HepG2 (cell line): ENCODE results near the gene AHNAK. TPM values are rescaled to one million over a fixed set of nuclear protein-coding genes. Genes with fewer than 3 reads are reported as not detected.

Experiments
- ATAC-seq: fragments of 200-7000 bp; cut with Tn5 transposase; 3 replicates; pipeline ENCODE4 v1.9.1; 2020; ENCODE audit warnings: mild to moderate bottlenecking, moderate library complexity
- BruUV-seq: library from RNA; stranded (reverse); fragments of 400-500 nt; replicated peaks from 2 replicates; lab custom pipeline; 2021; lab: Mats Ljungman, UMichigan
- CTCF ChIA-PET: fragments of 300-600 bp; formaldehyde crosslinking; extraction: SDS; loops from one replicate; lab custom pipeline; 2021; ENCODE audit warnings: low total read pairs, inconsistent platforms, low intra/inter-chr PET ratio; lab: Yijun Ruan, JAX
- POLR2A ChIA-PET: fragments of 350-600 bp; sonication (Branson Sonifier 250); formaldehyde crosslinking; loops from one replicate; lab custom pipeline; 2020; ENCODE audit warnings: antibody characterized with exemption, inconsistent platforms; lab: Yijun Ruan, JAX
- DNase-seq: peaks from one replicate; pipeline ENCODE4 v3.0.0-alpha.2; 2015; ENCODE audit warnings: low spot score
- FAIRE-seq: peaks from 3 replicates; lab custom pipeline; 2011; peaks lifted over from hg19 to GRCh38; lab: Jason Lieb, UNC
- H2AFZ ChIP-seq: one replicate; pipeline ENCODE4 v1.6.1; 2011; ENCODE audit warnings: low read length, inconsistent platforms
- H3K27ac ChIP-seq: fragments of 300-600 bp; 3 replicates; pipeline ENCODE4 v1.8.0; 2011; ENCODE audit warnings: mixed run types, mild to moderate bottlenecking, mixed read lengths, low read length, inconsistent platforms; ENCODE audit not compliant: insufficient read depth; ENCODE audit errors: extremely low read length
- H3K27me3 ChIP-seq, 2 experiments: fragments of 200-600 bp in 1 of 2; 2 replicates in 1 of 2; 3 replicates in 1 of 2; pipeline versions ENCODE4 v1.6.0 to v1.8.0; 2011; ENCODE audit warnings: low read length in 2 of 2, mild to moderate bottlenecking in 2 of 2, moderate library complexity in 2 of 2, inconsistent platforms in 1 of 2; ENCODE audit not compliant: insufficient read depth in 2 of 2, control insufficient read depth in 1 of 2
- H3K36me3 ChIP-seq, 2 experiments: fragments of 200-600 bp in 1 of 2; replicated peaks in 1 of 2; 2 replicates in 1 of 2; 3 replicates in 1 of 2; pipeline versions ENCODE4 v1.5.1 to v1.8.0; 2011; ENCODE audit warnings: low read length in 2 of 2, inconsistent platforms in 1 of 2; ENCODE audit not compliant: insufficient read depth in 2 of 2, control insufficient read depth in 1 of 2
- H3K4me1 ChIP-seq: 2 replicates; pipeline ENCODE4 v1.5.1; 2012; ENCODE audit warnings: low read length, inconsistent platforms; ENCODE audit not compliant: insufficient read depth
- H3K4me2 ChIP-seq: 2 replicates; pipeline ENCODE4 v1.6.0; 2011; ENCODE audit warnings: low read depth, low read length, inconsistent platforms
- H3K4me3 ChIP-seq, 3 experiments: fragments of 200-600 bp in 1 of 3; sonication (generic), shearing (Covaris generic) in 1 of 3; replicated peaks in 1 of 3; 2 replicates each; pipeline ENCODE4 v1.5.1; 2011 to 2016; ENCODE audit warnings: low read length in 3 of 3, inconsistent platforms in 2 of 3, low read depth in 2 of 3, mild to moderate bottlenecking in 2 of 3, control low read depth in 1 of 3, mixed read lengths in 1 of 3; ENCODE audit not compliant: insufficient read depth in 1 of 3
- H3K79me2 ChIP-seq: one replicate; pipeline ENCODE4 v1.6.1; 2011; ENCODE audit warnings: low read length, inconsistent platforms; ENCODE audit not compliant: insufficient read depth
- H3K9ac ChIP-seq: 2 replicates; pipeline ENCODE4 v1.6.0; 2011; ENCODE audit warnings: mild to moderate bottlenecking, low read depth, low read length, inconsistent platforms; ENCODE audit not compliant: insufficient read depth
- H3K9me3 ChIP-seq: 2 replicates; pipeline ENCODE4 v1.5.1; 2012; ENCODE audit warnings: mild to moderate bottlenecking, low read length
- H4K20me1 ChIP-seq: 2 replicates; pipeline ENCODE4 v1.6.0; 2011; ENCODE audit warnings: inconsistent platforms, mild to moderate bottlenecking, low read length, moderate library complexity; ENCODE audit not compliant: insufficient read depth
- FOXC1 ChIP-seq: sonication (generic); formaldehyde crosslinking; IDR thresholded peaks from 2 replicates; pipeline ENCODE4 v1.8.0; 2022; ENCODE audit warnings: mild to moderate bottlenecking, missing genetic modification reagents, borderline replicate concordance
- HNRNPL ChIP-seq: fragments of 200-400 bp; formaldehyde crosslinking; IDR thresholded peaks from 2 replicates; pipeline ENCODE4 v1.6.1; 2017; ENCODE audit warnings: mild to moderate bottlenecking, low read depth, low read length
- IRF1 ChIP-seq: sonication (generic); formaldehyde crosslinking; IDR thresholded peaks from 2 replicates; pipeline ENCODE4 v1.4.0; 2020; ENCODE audit warnings: low read depth, mild to moderate bottlenecking, missing genetic modification reagents
- MIXL1 ChIP-seq: IDR thresholded peaks from 2 replicates; pipeline ENCODE4 v1.6.1; 2016
- RBAK ChIP-seq: sonication (generic); formaldehyde crosslinking; IDR thresholded peaks from 2 replicates; pipeline ENCODE4 v1.5.1; 2020; ENCODE audit warnings: mild to moderate bottlenecking, missing genetic modification reagents
- RCOR2 ChIP-seq: IDR thresholded peaks from 2 replicates; pipeline ENCODE4 v1.6.1; 2016; ENCODE audit warnings: missing biosample characterization, missing genetic modification reagents
- SKIL ChIP-seq: sonication (generic); formaldehyde crosslinking; IDR thresholded peaks from 2 replicates; pipeline ENCODE4 v1.8.0; 2022; ENCODE audit warnings: missing genetic modification reagents, mild to moderate bottlenecking, moderate library complexity, borderline replicate concordance
- TGIF2 ChIP-seq: IDR thresholded peaks from 2 replicates; pipeline ENCODE4 v1.6.1; 2016; ENCODE audit warnings: control low read depth, missing compliant biosample characterization
- ZBTB42 ChIP-seq: sonication (generic); formaldehyde crosslinking; IDR thresholded peaks from 2 replicates; pipeline ENCODE4 v1.5.0; 2020; ENCODE audit warnings: mild to moderate bottlenecking, missing genetic modification reagents
- ZNF280D ChIP-seq: sonication (generic); formaldehyde crosslinking; IDR thresholded peaks from 2 replicates; pipeline ENCODE4 v1.5.1; 2020; ENCODE audit warnings: mild to moderate bottlenecking, missing genetic modification reagents
- ZNF770 ChIP-seq: sonication (generic); formaldehyde crosslinking; IDR thresholded peaks from 2 replicates; pipeline ENCODE4 v1.5.0; 2020; ENCODE audit warnings: mild to moderate bottlenecking, missing genetic modification reagents
- ZNF850 ChIP-seq: sonication (generic); formaldehyde crosslinking; conservative IDR thresholded peaks from 2 replicates; pipeline ENCODE4 v1.9.0; 2021; ENCODE audit warnings: mild to moderate bottlenecking, missing genetic modification reagents
- WGBS: methylation state at CpG from one replicate; pipeline ENCODE4 v1.1.6; 2017; ENCODE audit warnings: low lambda C conversion rate; 5-methylcytosine and 5-hydroxymethylcytosine counted together
- in situ Hi-C: cut with HindIII; loops from 2 replicates; pipeline ENCODE4 v1.10.0; 2017; ENCODE audit warnings: low pct_unique_long_range_greater_than_20kb; ENCODE audit not compliant: extremely low pct_ligation_motif_present
- intact Hi-C: fragments of 100-400 bp; cut with micrococcal nuclease; formaldehyde crosslinking; loops from one replicate; pipeline ENCODE4 v1.10.0; 2022; ENCODE audit not compliant: unreplicated experiment
- polyA plus RNA-seq, 8 experiments: library from polyadenylated mRNA; depleted of rRNA in 3 of 8; stranded (reverse) in 7 of 8; unstranded in 1 of 8; fragments of >200 nt; fragmentation: Illumina TruSeq in 4 of 8; extraction: Trizol in 4 of 8; gene quantifications; 2 replicates each; pipeline versions ENCODE4 v1.2.1 to v1.2.3, GENCODE V29; 2011 to 2016; ENCODE audit warnings: low read depth in 4 of 8, missing spikeins in 1 of 8, mixed read lengths in 1 of 8; ENCODE audit not compliant: insufficient read depth in 1 of 8
- total RNA-seq, 5 experiments: library from RNA; depleted of rRNA; stranded (reverse); fragments of >200 nt; fragmentation: Illumina TruSeq; extraction: Trizol; gene quantifications; 2 replicates each; pipeline ENCODE4 v1.2.3, GENCODE V29; 2016; ENCODE audit warnings: low read depth in 1 of 5

The AHNAK gene
- total and polyA plus RNA-seq, 2 of the 13 experiments (the other 11 are each of a cell fraction or from before 2014, with no cell fraction given) = 23.4 to 25.0 TPM

- no peaks in the 10 kb centered on the region; the same call in 1 of the 2 replicates for H3K4me1 ChIP-seq
- no peak overlapping the region for H3K9ac ChIP-seq
- no peak overlapping the region for H2AFZ ChIP-seq
- no peak overlapping the region for H3K4me3 ChIP-seq
- ChIA-PET POLR2A (no interaction called here), CTCF (no interaction called here)
- intact Hi-C loops = loop anchor here (10.0 kb wide), 1 partner anchor 153 kb away; the partner anchor contains the start of gene AHNAK
- FAIRE-seq = no peak
- H3K27me3 ChIP-seq = no peaks in the 10 kb centered on the region
- in situ Hi-C loops = loop anchor here (10.0 kb wide), 1 partner anchor 313 kb away; the partner anchor contains the start of genes BSCL2 and GNG3
- TF ChIP-seq FOXC1 (CRISPR knock-in tag) (no peak), IRF1 (CRISPR knock-in tag) (no peak), HNRNPL (no peak), RBAK (no peak), MIXL1 (no peak), ZNF770 (CRISPR knock-in tag) (no peak), ZNF280D (CRISPR knock-in tag) (no peak), ZBTB42 (CRISPR knock-in tag) (no peak), RCOR2 (CRISPR knock-in tag) (no peak), ZNF850 (CRISPR knock-in tag) (no peak), TGIF2 (no peak), SKIL (CRISPR knock-in tag) (no peak)
- no peaks in the 10 kb centered on the region for H3K9me3 ChIP-seq
- 90% methylated on average over 16 of the region's 16 CpGs for WGBS
- no peaks in the 10 kb centered on the region for H3K79me2 ChIP-seq
- BruUV-seq = no TSS peak
- DNase-seq = no peak
- no peak overlapping the region for H3K4me2 ChIP-seq
- H3K36me3 ChIP-seq = peaks cover 7% of the 10 kb centered on the region in 2 experiments; a peak in 4 of 5 replicates
- ATAC-seq = no peak
- H3K27ac ChIP-seq = no peak overlapping the region
- no peaks in the 10 kb centered on the region for H4K20me1 ChIP-seq
Observed at GRCh38 chr11:62391642-62392425, 154.8 kb downstream of the AHNAK start.
